Endodermal cell (in vitro differentiated cells): ENCODE data around the gene CDC16. TPM values are rescaled to one million over a fixed set of nuclear protein-coding genes. Genes with fewer than 3 reads are reported as not detected.

Experiments
- DNase-seq: peaks from one replicate; pipeline ENCODE4 v3.0.0-alpha.2; 2017
- H3K27ac ChIP-seq: 2 replicates; pipeline ENCODE4 v1.5.1; 2013; ENCODE audit warnings: mild to moderate bottlenecking, low read depth, low read length, moderate library complexity
- H3K27me3 ChIP-seq: 2 replicates; pipeline ENCODE4 v1.6.1; 2013; ENCODE audit warnings: mild to moderate bottlenecking, low read length, moderate library complexity; ENCODE audit not compliant: insufficient read depth, control insufficient read depth, poor library complexity, severe bottlenecking
- H3K36me3 ChIP-seq: 2 replicates; pipeline ENCODE4 v1.7.0; 2013; ENCODE audit warnings: mild to moderate bottlenecking, low read length, moderate library complexity; ENCODE audit not compliant: control insufficient read depth, insufficient read depth
- H3K4me1 ChIP-seq: one replicate; pipeline ENCODE4 v1.7.0; 2013; ENCODE audit warnings: low read length; ENCODE audit not compliant: control insufficient read depth, insufficient read depth
- H3K4me3 ChIP-seq: 2 replicates; pipeline ENCODE4 v1.5.1; 2013; ENCODE audit warnings: mild to moderate bottlenecking, low read length, moderate library complexity
- H3K9ac ChIP-seq: 2 replicates; pipeline ENCODE4 v1.6.1; 2013; ENCODE audit warnings: mild to moderate bottlenecking, low read length, moderate library complexity; ENCODE audit not compliant: poor library complexity, severe bottlenecking; ENCODE audit errors: extremely low read depth
- H3K9me3 ChIP-seq: 2 replicates; pipeline ENCODE4 v1.6.1; 2013; ENCODE audit warnings: mild to moderate bottlenecking, low read length, moderate library complexity; ENCODE audit not compliant: control insufficient read depth
- H3K27ac Mint-ChIP-seq: 2 replicates; pipeline ENCODE4 v1.8.0; 2020; ENCODE audit warnings: mixed read lengths
- H3K27me3 Mint-ChIP-seq: 2 replicates; pipeline ENCODE4 v1.8.0; 2021; ENCODE audit warnings: mild to moderate bottlenecking, mixed read lengths; ENCODE audit not compliant: insufficient read depth
- H3K36me3 Mint-ChIP-seq: 2 replicates; pipeline ENCODE4 v1.8.0; 2020; ENCODE audit warnings: low read depth, mixed read lengths
- H3K4me1 Mint-ChIP-seq: 2 replicates; pipeline ENCODE4 v1.8.0; 2020; ENCODE audit warnings: mixed read lengths
- H3K4me3 Mint-ChIP-seq: 2 replicates; pipeline ENCODE4 v1.8.0; 2020; ENCODE audit warnings: mild to moderate bottlenecking, moderate library complexity, mixed read lengths
- H3K9me3 Mint-ChIP-seq: 2 replicates; pipeline ENCODE4 v1.8.0; 2020; ENCODE audit warnings: mild to moderate bottlenecking, mixed read lengths
- CTCF ChIP-seq: fragments of 200-600 bp; sonication (generic); conservative IDR thresholded peaks from 2 replicates; pipeline ENCODE4 v1.5.0; 2021; ENCODE audit warnings: antibody characterized with exemption, mild to moderate bottlenecking
- WGBS, 2 experiments: methylation state at CpG; one replicate each; pipeline versions ENCODE4 v1.1.5 to v1.1.7; 2013; ENCODE audit warnings: missing lambda C conversion rate in 2 of 2, mixed read lengths in 1 of 2; ENCODE audit not compliant: insufficient coverage in 1 of 2, insufficient read length in 1 of 2; 5-methylcytosine and 5-hydroxymethylcytosine counted together
- total RNA-seq, 2 donors: library from RNA; stranded (reverse); fragmentation: NEBNext Ultra II Directional in 1 of 2; extraction: Animal tissue kit (Norgen Biotek cat#: 25700) in 1 of 2; gene quantifications; 2 replicates in 1 of 2; 3 replicates in 1 of 2; pipeline ENCODE4 v1.2.1, GENCODE V29; 2021

Gene CDC16
- total RNA-seq, 2 donors from 2014 or later: 89.7 to 90.8 TPM

DNA sequence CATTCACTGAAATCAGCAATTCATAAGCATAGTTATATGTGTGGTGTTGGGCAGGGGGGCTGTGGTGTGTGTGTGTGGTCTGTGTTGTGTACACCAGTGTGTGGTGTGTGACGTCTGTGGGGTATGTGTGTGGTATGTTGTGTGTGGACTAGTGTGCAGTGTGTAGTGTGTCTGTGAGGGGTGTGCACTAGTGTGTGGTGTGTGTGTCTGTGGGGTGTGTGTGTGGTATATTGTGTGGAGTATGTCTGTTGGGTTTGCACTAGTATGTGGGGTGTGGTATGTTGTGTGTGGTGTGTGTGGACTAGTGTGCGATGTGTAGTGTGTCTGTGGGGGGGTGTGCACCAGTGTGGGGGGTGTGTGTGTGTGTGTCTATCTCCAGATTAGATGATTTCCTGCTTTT is 7.2 kb upstream of the CDC16 start:
- WGBS, 2 experiments: 72% methylated on average over 2 of the region's 2 CpGs; no CpG with 5 or more reads in 1 of the 2 experiments
- Mint-ChIP-seq H3K4me1 (peaks cover 54% of the 10 kb centered on the region), H3K36me3 (no peaks in the 10 kb centered on the region), H3K9me3 (peaks cover 1% of the 10 kb centered on the region), H3K4me3 (no peak overlapping the region), H3K27me3 (no peaks in the 10 kb centered on the region), H3K27ac (no peak overlapping the region)
- no peaks in the 10 kb centered on the region for H3K9me3 ChIP-seq
- H3K27ac ChIP-seq: no peak overlapping the region
- H3K4me1 ChIP-seq: peaks cover 13% of the 10 kb centered on the region
- no peak for TF ChIP-seq CTCF
- H3K36me3 ChIP-seq: no peaks in the 10 kb centered on the region
- H3K4me3 ChIP-seq: no peak overlapping the region
- no peak overlapping the region for H3K9ac ChIP-seq
- no peak for DNase-seq
- H3K27me3 ChIP-seq: no peaks in the 10 kb centered on the region

GRCh38 chr13:114228176-114228575 is 6.5 kb upstream of the CDC16 start:
- H3K9me3 ChIP-seq: no peaks in the 10 kb centered on the region
- Mint-ChIP-seq H3K27ac (no peak overlapping the region), H3K4me3 (no peak overlapping the region), H3K27me3 (no peaks in the 10 kb centered on the region), H3K36me3 (no peaks in the 10 kb centered on the region), H3K9me3 (peaks cover 1% of the 10 kb centered on the region), H3K4me1 (peaks cover 58% of the 10 kb centered on the region)
- no peak overlapping the region for H3K27ac ChIP-seq
- no peaks in the 10 kb centered on the region for H3K27me3 ChIP-seq
- no peak overlapping the region for H3K4me3 ChIP-seq
- H3K36me3 ChIP-seq: no peaks in the 10 kb centered on the region
- TF ChIP-seq CTCF: no peak
- H3K9ac ChIP-seq: no peak overlapping the region
- 89 to 100% methylated on average over 5 to 9 of the region's 9 CpGs for WGBS, 2 experiments
- peaks cover 13% of the 10 kb centered on the region for H3K4me1 ChIP-seq
- no peak for DNase-seq

GRCh38 chr13:114229506-114229905 is 5.2 kb upstream of the CDC16 start:
- no peak overlapping the region for H3K9ac ChIP-seq
- Mint-ChIP-seq H3K4me1 (peaks cover 58% of the 10 kb centered on the region), H3K36me3 (no peaks in the 10 kb centered on the region), H3K9me3 (peaks cover 5% of the 10 kb centered on the region), H3K4me3 (peak overlapping the region; percentile 35), H3K27me3 (peaks cover 2% of the 10 kb centered on the region), H3K27ac (peak overlapping the region; percentile 73)
- no peaks in the 10 kb centered on the region for H3K36me3 ChIP-seq
- TF ChIP-seq CTCF: no peak
- H3K4me3 ChIP-seq: peak overlapping the region; percentile 22
- DNase-seq: no peak
- 34 to 57% methylated on average over 3 to 4 of the region's 4 CpGs for WGBS, 2 experiments
- peaks cover 8% of the 10 kb centered on the region for H3K9me3 ChIP-seq
- no peak overlapping the region for H3K27ac ChIP-seq
- H3K27me3 ChIP-seq: no peaks in the 10 kb centered on the region
- peaks cover 13% of the 10 kb centered on the region for H3K4me1 ChIP-seq
